ENCODE measurements around the gene UPK3A.
"Not testable (repeated sequence)": the region's sequence is repeated elsewhere in the genome, so short reads cannot be mapped to it uniquely, and the experiment has no call there.

UPK3A gene

DNA sequence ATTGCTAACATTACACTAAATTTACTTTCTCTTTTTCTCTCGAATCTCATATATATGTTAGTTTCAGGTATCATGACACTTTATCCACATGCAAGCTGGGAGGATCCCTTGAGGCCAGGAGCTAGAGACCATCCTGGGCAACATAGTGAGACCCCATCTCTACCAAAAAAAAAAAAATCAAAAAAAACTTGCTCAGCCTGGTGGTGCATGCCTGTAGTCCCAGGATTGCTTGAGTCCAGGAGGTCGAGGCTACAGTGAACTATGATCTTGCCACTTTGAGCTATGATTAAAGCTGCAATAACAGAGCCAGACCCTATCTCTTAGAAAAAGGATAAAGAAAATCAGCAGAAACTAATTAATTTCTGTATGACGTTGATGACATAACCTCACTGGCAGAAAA, 3.7 kb upstream of the UPK3A start:
- DNase-seq (ENCODE audit: low spot score) = no peak

DNA sequence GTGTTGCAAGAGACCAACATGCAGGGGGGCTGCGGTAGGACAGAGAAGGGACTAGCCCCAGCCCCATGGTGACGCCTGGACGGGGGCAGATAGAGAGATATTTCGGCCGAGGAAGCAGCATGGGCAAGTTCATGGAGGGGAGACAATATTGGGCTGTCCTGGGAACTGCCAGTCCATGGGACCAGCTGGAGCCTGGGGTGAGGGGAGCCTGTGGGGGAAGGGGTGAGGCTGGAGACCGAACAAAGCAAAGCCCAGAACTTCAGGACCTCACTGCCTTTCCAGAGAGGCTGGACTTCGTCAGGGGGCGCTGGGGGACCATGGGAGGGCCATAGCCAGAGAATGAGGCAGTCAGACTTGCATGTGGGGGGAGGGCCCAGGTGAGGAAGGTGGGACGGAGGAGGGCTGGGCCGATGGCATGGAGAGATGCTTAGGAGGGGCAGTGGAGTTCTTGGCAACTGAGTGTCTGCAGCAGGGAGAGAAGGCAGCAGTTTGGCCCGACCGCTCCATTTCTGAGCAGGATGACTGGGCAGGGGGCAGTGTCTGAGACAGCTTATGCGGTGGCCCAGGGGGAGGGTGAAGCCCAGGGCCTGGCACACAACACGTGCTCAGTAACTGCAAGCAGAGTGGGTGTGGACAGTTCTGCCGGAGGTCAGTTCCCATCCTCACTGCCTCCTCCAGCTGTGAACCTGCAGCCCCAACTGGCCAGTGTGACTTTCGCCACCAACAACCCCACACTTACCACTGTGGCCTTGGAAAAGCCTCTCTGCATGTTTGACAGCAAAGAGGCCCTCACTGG, 712 bp downstream of the UPK3A start:
- DNase-seq (ENCODE audit: low spot score) = no peak

DNA sequence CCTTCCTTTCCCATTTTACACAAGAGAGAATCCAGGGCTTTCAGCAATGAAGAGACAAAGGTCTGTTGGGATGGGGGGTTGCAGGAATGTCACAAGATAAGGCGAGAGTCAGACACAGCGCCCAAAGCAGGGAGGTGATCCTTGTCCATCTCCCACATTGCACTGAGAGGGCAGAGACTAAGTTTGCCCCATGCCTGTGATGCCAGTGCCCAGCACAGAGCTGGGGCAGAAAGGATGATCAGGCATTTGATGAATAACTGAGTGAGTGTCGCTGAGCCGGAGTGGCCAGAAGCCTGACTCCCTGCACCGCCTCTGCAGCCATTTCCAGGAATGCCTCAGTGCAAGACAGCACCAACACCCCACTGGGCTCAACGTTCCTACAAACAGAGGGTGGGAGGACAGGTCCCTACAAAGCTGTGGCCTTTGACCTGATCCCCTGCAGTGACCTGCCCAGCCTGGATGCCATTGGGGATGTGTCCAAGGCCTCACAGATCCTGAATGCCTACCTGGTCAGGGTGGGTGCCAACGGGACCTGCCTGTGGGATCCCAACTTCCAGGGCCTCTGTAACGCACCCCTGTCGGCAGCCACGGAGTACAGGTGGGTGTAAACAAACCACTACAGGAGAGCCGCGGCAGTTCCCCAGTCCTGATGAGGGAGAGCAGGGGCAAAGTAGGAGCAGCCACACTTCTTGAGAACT, 2.3 kb downstream of the UPK3A start:
- no peak for DNase-seq (ENCODE audit: low spot score)

GRCh38 chr22:45290410-45290936, 5.7 kb downstream of the UPK3A start:
- DNase-seq (ENCODE audit: low spot score) = no peak

- DNase-seq (ENCODE audit: low spot score) = no peak
Observed at GRCh38 chr22:45291061-45291930, 6.5 kb downstream of the UPK3A start.

DNA sequence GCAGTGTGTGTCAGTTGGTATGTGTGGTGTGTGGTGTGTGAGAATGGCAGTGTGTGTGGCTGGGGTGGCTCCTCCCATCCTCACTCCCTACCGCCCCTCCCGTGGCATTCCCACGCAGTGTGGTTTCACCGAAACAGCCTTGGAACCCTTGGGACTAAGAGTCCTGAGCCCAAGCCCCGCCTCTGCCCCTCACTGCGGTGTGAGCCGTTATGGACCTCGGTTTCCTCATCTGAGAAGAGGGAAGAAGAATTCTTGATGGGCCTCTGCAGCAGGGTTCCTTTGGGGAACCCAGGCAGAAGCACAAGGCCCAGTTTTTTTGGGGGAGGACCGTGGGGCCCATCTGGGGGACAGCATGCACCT, 7.2 kb downstream of the UPK3A start:
- no peak for DNase-seq (ENCODE audit: low spot score)

DNA sequence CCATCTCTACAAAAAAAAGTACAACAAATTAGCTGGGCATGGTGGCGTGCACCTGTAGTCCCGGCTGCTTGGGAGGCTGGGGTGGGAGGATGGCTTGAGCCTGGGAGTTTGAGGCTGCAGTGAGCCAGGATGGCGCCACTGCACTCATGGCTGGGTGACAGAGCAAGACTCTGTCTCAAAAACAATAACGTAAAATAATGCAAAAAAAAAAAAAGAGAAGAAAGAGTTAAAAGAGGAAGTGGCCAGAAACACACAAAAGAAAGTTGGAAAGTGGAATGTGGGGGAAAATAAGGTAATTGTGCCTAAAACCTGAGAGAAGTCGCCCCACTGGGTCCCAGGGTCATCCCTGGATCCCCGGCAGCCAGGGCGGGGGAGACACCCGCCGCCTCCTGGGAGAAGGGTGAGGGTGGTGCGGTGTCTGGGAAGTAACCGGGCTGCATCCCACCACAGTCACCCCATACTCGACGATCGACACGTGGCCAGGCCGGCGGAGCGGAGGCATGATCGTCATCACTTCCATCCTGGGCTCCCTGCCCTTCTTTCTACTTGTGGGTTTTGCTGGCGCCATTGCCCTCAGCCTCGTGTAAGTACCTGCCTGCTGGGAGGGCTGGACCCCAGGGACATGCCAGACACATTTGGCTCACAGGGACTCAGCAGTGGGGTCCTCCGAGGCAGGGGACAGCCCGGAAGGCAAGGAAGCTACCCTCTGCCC, 8.1 kb downstream of the UPK3A start:
- no peak for DNase-seq (ENCODE audit: low spot score)

GRCh38 chr22:45294030-45294429, 9.3 kb downstream of the UPK3A start:
- DNase-seq (ENCODE audit: low spot score) = no peak

- DNase-seq (ENCODE audit: low spot score) = not testable (repeated sequence)
Observed at GRCh38 chr22:45295004-45295403, 10.3 kb downstream of the UPK3A start.

DNA sequence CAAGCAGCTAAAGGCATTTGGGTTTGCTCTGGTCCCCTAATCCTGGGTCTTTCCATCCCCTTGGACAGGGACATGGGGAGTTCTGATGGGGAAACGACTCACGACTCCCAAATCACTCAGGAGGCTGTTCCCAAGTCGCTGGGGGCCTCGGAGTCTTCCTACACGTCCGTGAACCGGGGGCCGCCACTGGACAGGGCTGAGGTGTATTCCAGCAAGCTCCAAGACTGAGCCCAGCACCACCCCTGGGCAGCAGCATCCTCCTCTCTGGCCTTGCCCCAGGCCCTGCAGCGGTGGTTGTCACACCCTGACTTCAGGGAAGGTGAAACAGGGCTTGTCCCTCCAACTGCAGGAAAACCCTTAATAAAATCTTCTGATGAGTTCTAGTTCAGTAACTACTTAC, 10.7 kb downstream of the UPK3A start:
- DNase-seq (ENCODE audit: low spot score) = no peak

- no peak for DNase-seq (ENCODE audit: low spot score)
Observed at GRCh38 chr22:45296628-45297297, 12.0 kb downstream of the UPK3A start.

- DNase-seq (ENCODE audit: low spot score) = no peak
Observed at GRCh38 chr22:45298934-45299505, 14.3 kb downstream of the UPK3A start.

GRCh38 chr22:45302751-45303150, 18.0 kb downstream of the UPK3A start:
- no peak for DNase-seq (ENCODE audit: low spot score)

DNA sequence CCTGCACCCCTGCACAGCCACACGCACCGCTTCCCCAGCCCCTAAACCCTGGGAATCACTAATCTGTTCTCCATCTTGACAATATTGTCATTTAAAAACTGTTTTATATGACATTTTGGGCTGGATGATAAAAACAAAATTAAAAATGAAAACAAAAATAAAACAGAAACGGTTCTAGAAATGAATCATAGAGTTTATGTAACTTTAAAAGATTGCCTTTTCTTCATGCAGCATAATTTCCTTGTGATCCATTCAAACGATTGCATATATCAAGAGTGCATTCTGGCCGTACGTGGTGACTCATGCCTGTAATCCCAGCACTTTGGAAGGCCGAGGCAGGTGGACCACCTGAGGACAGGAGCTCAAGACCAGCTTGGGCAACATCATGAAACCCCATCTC, 18.4 kb downstream of the UPK3A start:
- no peak for DNase-seq (ENCODE audit: low spot score)

DNA sequence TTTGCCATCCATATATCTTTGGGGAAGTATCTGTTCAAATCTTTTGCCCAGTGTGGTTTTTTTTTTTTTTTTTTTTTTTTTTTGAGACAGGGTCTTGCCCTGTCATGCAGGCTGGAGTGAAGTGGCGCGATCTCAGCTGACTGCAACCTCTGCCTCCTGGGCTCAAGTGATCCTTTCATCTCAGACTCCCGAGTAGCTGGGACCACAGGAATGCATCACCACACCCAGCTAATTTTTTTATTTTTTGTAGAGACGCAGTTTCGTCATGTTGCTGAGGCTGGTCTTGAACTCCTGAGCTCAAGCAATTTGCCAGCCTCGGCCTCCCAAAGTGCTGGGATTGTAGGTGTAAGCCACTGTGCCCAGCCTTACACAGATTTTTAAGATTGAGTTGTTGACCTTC, 20.2 kb downstream of the UPK3A start:
- DNase-seq (ENCODE audit: low spot score) = no peak

DNA sequence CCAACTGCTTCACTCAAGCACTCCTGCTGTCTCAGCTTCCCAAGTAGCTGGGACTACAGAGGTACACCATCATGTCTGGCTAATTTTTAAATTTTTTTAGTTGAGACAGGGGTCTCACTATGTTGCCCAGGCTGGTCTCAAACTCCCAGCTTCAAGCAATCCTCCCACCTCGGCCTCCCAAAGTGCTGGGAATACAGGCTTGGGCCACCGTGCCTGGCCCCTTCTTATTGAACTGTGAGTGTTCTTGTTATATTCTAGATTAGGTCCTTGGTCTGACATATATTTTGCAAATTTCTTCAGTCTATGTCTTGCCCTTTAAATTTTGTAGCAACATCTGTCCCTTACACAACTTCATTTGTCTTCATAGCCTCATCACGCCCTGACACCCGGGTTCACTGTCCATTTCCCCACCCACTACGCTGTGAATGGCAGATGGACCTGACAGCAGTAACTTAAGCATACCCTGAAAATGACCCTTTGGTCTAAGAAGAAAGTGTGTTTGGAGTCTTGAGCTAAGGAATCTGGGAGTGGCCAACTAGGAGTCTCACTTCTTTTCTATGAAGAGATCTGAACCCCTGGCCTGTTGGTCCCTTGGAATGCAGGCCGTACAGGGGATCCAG, 20.8 kb downstream of the UPK3A start:
- no peak for DNase-seq (ENCODE audit: low spot score)

- DNase-seq (ENCODE audit: low spot score) = no peak
Observed at GRCh38 chr22:45306139-45306538, 21.4 kb downstream of the UPK3A start.

- DNase-seq (ENCODE audit: low spot score) = no peak
Observed at GRCh38 chr22:45308391-45308956, 23.7 kb downstream of the UPK3A start.

DNA sequence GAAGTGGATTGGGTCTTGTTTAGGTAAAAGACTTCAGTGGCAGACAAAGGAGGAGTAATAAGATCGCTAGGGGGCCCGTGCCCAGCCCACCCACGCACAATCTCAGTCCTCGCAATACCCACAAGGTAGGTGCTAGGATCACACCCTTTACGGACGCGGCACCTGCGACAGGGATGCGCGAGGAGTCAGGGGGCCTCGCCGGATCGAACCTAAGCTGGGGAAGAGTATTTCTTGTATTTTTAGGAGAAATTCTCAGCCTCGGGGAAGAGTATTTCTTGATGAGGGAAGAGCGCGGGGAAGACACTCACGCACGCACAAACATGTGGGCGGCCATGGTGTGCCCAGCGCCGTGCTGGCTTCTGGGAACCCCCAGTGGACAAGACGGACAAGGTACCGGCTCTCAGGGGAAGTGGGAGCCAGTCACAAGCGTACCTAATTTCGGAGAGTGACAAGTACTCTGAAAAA, 24.2 kb downstream of the UPK3A start:
- no peak for DNase-seq (ENCODE audit: low spot score)
